PC-3 (cell line): Measurements from ENCODE around the gene CRY2. TPM values are rescaled to one million over a fixed set of nuclear protein-coding genes. Genes with fewer than 3 reads are reported as not detected.

Source experiments
- ATAC-seq: fragments of 200-7000 bp; cut with Tn5 transposase; 2 replicates; pipeline ENCODE4 v1.9.1; 2020; ENCODE audit warnings: mild to moderate bottlenecking, moderate library complexity
- BruUV-seq: library from RNA; stranded (reverse); fragments of 400-500 nt; replicated peaks from 2 replicates; lab custom pipeline; 2021; lab: Mats Ljungman, UMichigan
- CTCF ChIA-PET: fragments of 300-600 bp; sonication (Branson Sonifier 250); formaldehyde crosslinking; loops from one replicate; lab custom pipeline; 2022; ENCODE audit warnings: antibody characterized with exemption; lab: Charles Lee
- POLR2A ChIA-PET: fragments of 300-600 bp; sonication (Branson Sonifier 250); formaldehyde crosslinking; loops from one replicate; lab custom pipeline; 2022; ENCODE audit warnings: antibody characterized with exemption; ENCODE audit not compliant: unreplicated experiment; lab: Charles Lee
- DNase-seq: peaks from one replicate; pipeline ENCODE4 v3.0.0-alpha.2; 2015
- H2AFZ ChIP-seq: fragments of 300-600 bp; sonication (generic); 2 replicates; pipeline ENCODE4 v1.6.0; 2016; ENCODE audit warnings: antibody characterized with exemption, low read length
- H3F3A ChIP-seq: fragments of 300-600 bp; sonication (generic); one replicate; pipeline ENCODE4 v1.6.0; 2017; ENCODE audit warnings: antibody characterized with exemption, low read length, control low read depth, mild to moderate bottlenecking; ENCODE audit not compliant: unreplicated experiment
- H3K27ac ChIP-seq: fragments of 300-600 bp; sonication (generic); 2 replicates; pipeline ENCODE4 v1.5.1; 2016; ENCODE audit warnings: mild to moderate bottlenecking, low read length
- H3K27me3 ChIP-seq: fragments of 300-600 bp; sonication (generic); 2 replicates; pipeline ENCODE4 v1.6.1; 2016; ENCODE audit warnings: low read length, mixed read lengths
- H3K36me3 ChIP-seq: fragments of 300-600 bp; sonication (generic); 2 replicates; pipeline ENCODE4 v1.6.1; 2016; ENCODE audit warnings: low read depth, mixed run types, low read length, mixed read lengths
- H3K4me1 ChIP-seq: fragments of 300-600 bp; sonication (generic); 2 replicates; pipeline ENCODE4 v1.5.1; 2016; ENCODE audit warnings: low read length; ENCODE audit not compliant: insufficient read depth
- H3K4me2 ChIP-seq: fragments of 300-600 bp; sonication (generic); 2 replicates; pipeline ENCODE4 v1.6.0; 2016; ENCODE audit warnings: low read length
- H3K4me3 ChIP-seq: fragments of 300-600 bp; sonication (generic); 2 replicates; pipeline ENCODE4 v1.5.1; 2016; ENCODE audit warnings: mild to moderate bottlenecking, low read length, mixed read lengths
- H3K79me2 ChIP-seq: fragments of 300-600 bp; sonication (generic); 2 replicates; pipeline ENCODE4 v1.6.1; 2017; ENCODE audit warnings: low read length, mixed read lengths
- H3K9ac ChIP-seq: fragments of 300-600 bp; sonication (generic); 2 replicates; pipeline ENCODE4 v1.6.0; 2016; ENCODE audit warnings: mild to moderate bottlenecking, low read length
- H3K9me2 ChIP-seq: fragments of 300-600 bp; sonication (generic); replicated peaks from 2 replicates; pipeline ENCODE4 v1.6.1; 2016; ENCODE audit warnings: mixed run types, low read length, mixed read lengths
- H3K9me3 ChIP-seq: fragments of 300-600 bp; sonication (generic); 2 replicates; pipeline ENCODE4 v1.6.1; 2016; ENCODE audit warnings: low read length, mixed read lengths
- H4K20me1 ChIP-seq: fragments of 300-600 bp; sonication (generic); 2 replicates; pipeline ENCODE4 v1.6.1; 2016; ENCODE audit warnings: low read length, mixed read lengths
- EZH2 ChIP-seq: fragments of 300-600 bp; sonication (generic); IDR thresholded peaks from one replicate; pipeline ENCODE4 v1.6.1; 2017; ENCODE audit warnings: antibody characterized with exemption, mild to moderate bottlenecking, low read length; ENCODE audit not compliant: unreplicated experiment
- EZH2phosphoT487 ChIP-seq: fragments of 300-600 bp; sonication (generic); IDR thresholded peaks from 2 replicates; pipeline ENCODE4 v1.6.1; 2018; ENCODE audit warnings: mild to moderate bottlenecking, antibody characterized with exemption, low read length, borderline replicate concordance
- intact Hi-C: fragments of 100-400 bp; cut with micrococcal nuclease; formaldehyde crosslinking; loops from 2 replicates; pipeline ENCODE4 v1.9.0; 2023
- total RNA-seq: library from RNA; depleted of rRNA; stranded (reverse); fragments of >200 nt; gene quantifications from 2 replicates; pipeline ENCODE4 v1.2.3, GENCODE V29; 2014
- TF ChIP-seq, protein P1 (sequence below): fragments of 300-600 bp; sonication (generic); conservative IDR thresholded peaks from 2 replicates; pipeline ENCODE4 v1.5.1; 2017; ENCODE audit warnings: antibody characterized with exemption, low read depth, mild to moderate bottlenecking, low read length

The CRY2 gene
- total RNA-seq, 1 experiment from 2014 or later = 9.5 TPM

DNA sequence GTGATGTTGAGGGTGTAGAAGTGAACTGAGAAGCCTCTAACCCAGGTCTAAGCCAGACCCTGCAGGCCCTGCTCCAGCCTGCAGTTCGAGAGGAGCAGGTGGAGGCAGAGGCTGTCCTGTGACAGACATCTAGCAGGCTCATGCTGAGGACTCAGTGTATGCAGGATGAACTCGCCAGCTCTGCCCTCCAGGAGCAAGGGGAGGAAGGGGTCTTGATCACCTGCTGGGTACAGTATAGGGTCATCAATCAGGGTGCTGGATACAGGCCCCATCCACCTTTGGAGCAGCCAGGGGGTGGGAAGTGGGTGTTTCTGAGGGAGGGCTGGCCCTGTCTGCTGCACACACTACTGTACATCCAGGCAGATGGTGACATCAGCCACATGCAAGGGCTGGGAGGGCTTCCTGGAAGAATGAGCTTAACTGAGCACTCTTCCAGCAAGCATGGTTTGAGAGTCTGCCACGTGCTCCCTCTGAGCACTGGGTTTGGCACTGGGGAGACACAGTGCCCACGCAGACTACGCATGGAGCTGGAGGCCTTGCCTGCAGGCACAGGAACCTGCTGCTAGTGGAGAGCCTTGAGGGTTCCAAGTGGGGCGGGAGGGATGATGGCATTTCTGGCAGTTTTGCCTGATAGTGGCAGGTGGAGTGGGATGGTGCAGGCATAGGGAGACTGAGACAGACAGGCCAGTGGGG is 47.4 kb downstream of the CRY2 start:
- H3K4me1 ChIP-seq = no peaks in the 10 kb centered on the region
- CTCF ChIA-PET = no interaction called here
- H3K4me3 ChIP-seq = no peak overlapping the region
- POLR2A ChIA-PET = no interaction called here
- ATAC-seq (no peak), DNase-seq (no peak)
- no peaks in the 10 kb centered on the region for H3K36me3 ChIP-seq
- intact Hi-C loops = no loop called here
- no peaks in the 10 kb centered on the region for H4K20me1 ChIP-seq
- H3K27ac ChIP-seq = no peak overlapping the region
- H3K9me2 ChIP-seq = no peaks in the 10 kb centered on the region
- H3F3A ChIP-seq = no peaks in the 10 kb centered on the region
- H3K27me3 ChIP-seq = no peaks in the 10 kb centered on the region
- no peak overlapping the region for H2AFZ ChIP-seq
- no peak overlapping the region for H3K9ac ChIP-seq
- H3K4me2 ChIP-seq = no peak overlapping the region
- H3K79me2 ChIP-seq = no peaks in the 10 kb centered on the region
- BruUV-seq = no TSS peak
- no peak for TF ChIP-seq EZH2
- TF ChIP-seq, protein P1, sequence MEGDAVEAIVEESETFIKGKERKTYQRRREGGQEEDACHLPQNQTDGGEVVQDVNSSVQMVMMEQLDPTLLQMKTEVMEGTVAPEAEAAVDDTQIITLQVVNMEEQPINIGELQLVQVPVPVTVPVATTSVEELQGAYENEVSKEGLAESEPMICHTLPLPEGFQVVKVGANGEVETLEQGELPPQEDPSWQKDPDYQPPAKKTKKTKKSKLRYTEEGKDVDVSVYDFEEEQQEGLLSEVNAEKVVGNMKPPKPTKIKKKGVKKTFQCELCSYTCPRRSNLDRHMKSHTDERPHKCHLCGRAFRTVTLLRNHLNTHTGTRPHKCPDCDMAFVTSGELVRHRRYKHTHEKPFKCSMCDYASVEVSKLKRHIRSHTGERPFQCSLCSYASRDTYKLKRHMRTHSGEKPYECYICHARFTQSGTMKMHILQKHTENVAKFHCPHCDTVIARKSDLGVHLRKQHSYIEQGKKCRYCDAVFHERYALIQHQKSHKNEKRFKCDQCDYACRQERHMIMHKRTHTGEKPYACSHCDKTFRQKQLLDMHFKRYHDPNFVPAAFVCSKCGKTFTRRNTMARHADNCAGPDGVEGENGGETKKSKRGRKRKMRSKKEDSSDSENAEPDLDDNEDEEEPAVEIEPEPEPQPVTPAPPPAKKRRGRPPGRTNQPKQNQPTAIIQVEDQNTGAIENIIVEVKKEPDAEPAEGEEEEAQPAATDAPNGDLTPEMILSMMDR = no peak
- TF ChIP-seq EZH2phosphoT487 = no peak
- no peaks in the 10 kb centered on the region for H3K9me3 ChIP-seq

DNA sequence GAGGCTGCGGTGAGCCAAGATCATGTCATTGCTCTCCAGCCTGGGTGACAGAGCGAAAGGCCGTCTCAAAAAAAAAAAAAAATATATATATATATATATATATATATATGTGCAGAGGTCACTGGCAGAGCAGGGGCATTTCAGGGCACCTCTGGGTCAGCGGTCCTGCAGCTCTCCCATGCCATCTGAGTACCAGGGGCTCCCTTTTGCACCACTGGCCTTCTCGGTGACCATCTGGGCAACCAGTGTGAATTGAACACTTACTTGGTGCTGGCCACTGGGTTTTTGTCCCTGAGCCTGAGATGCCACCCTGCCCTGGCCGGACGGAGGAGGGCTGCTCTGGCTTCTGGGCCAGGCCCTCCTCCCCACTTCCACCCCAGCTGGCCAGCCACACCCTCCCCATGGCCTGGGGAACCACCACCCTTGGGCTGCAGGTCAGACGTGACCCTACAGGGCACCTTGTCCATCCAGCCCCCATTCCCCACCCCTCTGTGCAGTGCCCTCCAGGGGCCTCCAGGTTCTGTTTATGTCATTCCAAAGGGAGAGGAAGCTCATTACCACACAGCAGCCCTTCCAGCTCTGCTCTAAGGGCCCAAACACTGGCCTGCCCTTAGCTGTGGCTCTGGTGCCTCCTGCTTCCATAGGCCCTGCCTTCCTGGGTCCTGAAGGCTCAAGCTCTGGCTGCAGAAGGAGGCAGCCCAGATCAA is 48.4 kb downstream of the CRY2 start:
- intact Hi-C loops = no loop called here
- no peak overlapping the region for H2AFZ ChIP-seq
- no peak overlapping the region for H3K4me3 ChIP-seq
- DNase-seq (no peak), ATAC-seq (no peak)
- TF ChIP-seq EZH2phosphoT487 = no peak
- TF ChIP-seq, protein P1 = no peak
- TF ChIP-seq EZH2 = no peak
- H3K4me2 ChIP-seq = no peak overlapping the region
- no TSS peak for BruUV-seq
- no peaks in the 10 kb centered on the region for H4K20me1 ChIP-seq
- H3K9ac ChIP-seq = no peak overlapping the region
- H3F3A ChIP-seq = no peaks in the 10 kb centered on the region
- H3K9me2 ChIP-seq = no peaks in the 10 kb centered on the region
- POLR2A ChIA-PET = no interaction called here
- H3K27me3 ChIP-seq = no peaks in the 10 kb centered on the region
- H3K36me3 ChIP-seq = no peaks in the 10 kb centered on the region
- no peak overlapping the region for H3K27ac ChIP-seq
- CTCF ChIA-PET = no interaction called here
- H3K9me3 ChIP-seq = no peaks in the 10 kb centered on the region
- H3K4me1 ChIP-seq = 0 out of 2 replicates have a peak, but pooled peaks cover 4% of the 10 kb centered on the region
- H3K79me2 ChIP-seq = no peaks in the 10 kb centered on the region
